ENCODE measurements around the gene NFYB. TPM values are rescaled to one million over a fixed set of nuclear protein-coding genes. Genes with fewer than 3 reads are reported as not detected.

NFYB gene
- total and polyA plus RNA-seq, 9 of the 15 experiments (the other 6 are each of a cell fraction or from before 2014, with no cell fraction given), result 14.5 to 51.5 (median 32.3) TPM

GRCh38 chr12:104091136-104091535 is 46.9 kb downstream of the NFYB start:
- H3K4me2 ChIP-seq (ENCODE audit: insufficient read depth, low read length), result no peak overlapping the region
- BruUV-seq (replicated peaks), result no TSS peak
- H3K4me1 ChIP-seq (replicated peaks in 1 of 2; ENCODE audit: control insufficient read depth in 2 of 2, insufficient read depth in 2 of 2, low read length in 2 of 2), result peaks cover 0 to 2% of the 10 kb centered on the region in 2 experiments; a peak in 1 of 5 replicates
- H3K4me3 ChIP-seq, result no peak overlapping the region
- DNase-seq (ENCODE audit: extremely low read depth in 1 of 4, low spot score in 3 of 4) (no peak), FAIRE-seq (no peak), ATAC-seq (no peak)
- no peak overlapping the region for H3K27ac ChIP-seq (ENCODE audit: extremely low read depth, low read depth, low read length)
- H4K20me1 ChIP-seq (replicated peaks; ENCODE audit: control insufficient read depth, insufficient read depth, low read length), result no peaks in the 10 kb centered on the region
- POLR2A ChIA-PET, result interaction anchor here (0.9 to 1.2 kb wide), 2 partner anchors 9 to 10 kb away, joined by 3 read pairs; no protein-coding TSS in a partner anchor
- TF ChIP-seq SUPT5H (IDR thresholded peaks at IDR 0.05) (no peak), ZNF668 (CRISPR knock-in tag; IDR thresholded peaks at IDR 0.05) (no peak), CHD2 (IDR thresholded peaks at IDR 0.05; ENCODE audit: low read depth, low read length) (no peak), CEBPB (tag; IDR thresholded peaks at IDR 0.05) (no peak), ZKSCAN1 (IDR thresholded peaks at IDR 0.05; ENCODE audit: low read depth, low read length) (no peak), NONO (IDR thresholded peaks at IDR 0.05; ENCODE audit: low read depth in 2 of 2, low read length in 1 of 2) (no peak), HDAC2 (IDR thresholded peaks at IDR 0.05) (no peak), ZNF143 (CRISPR knock-in tag; IDR thresholded peaks at IDR 0.05) (no peak), RBM22 (IDR thresholded peaks at IDR 0.05; ENCODE audit: low read depth, low read length, poor library complexity, severe bottlenecking) (no peak), STAG1 (CRISPR knock-in tag; IDR thresholded peaks at IDR 0.05; ENCODE audit: borderline replicate concordance) (no peak)
- TF ChIP-seq, protein P1, sequence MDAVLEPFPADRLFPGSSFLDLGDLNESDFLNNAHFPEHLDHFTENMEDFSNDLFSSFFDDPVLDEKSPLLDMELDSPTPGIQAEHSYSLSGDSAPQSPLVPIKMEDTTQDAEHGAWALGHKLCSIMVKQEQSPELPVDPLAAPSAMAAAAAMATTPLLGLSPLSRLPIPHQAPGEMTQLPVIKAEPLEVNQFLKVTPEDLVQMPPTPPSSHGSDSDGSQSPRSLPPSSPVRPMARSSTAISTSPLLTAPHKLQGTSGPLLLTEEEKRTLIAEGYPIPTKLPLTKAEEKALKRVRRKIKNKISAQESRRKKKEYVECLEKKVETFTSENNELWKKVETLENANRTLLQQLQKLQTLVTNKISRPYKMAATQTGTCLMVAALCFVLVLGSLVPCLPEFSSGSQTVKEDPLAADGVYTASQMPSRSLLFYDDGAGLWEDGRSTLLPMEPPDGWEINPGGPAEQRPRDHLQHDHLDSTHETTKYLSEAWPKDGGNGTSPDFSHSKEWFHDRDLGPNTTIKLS (IDR thresholded peaks at IDR 0.05; ENCODE audit: borderline replicate concordance, low read depth), result no peak
- no peaks in the 10 kb centered on the region for H3K27me3 ChIP-seq (ENCODE audit: control insufficient read depth in 2 of 2, insufficient read depth in 2 of 2, low read length in 2 of 2)
- no peaks in the 10 kb centered on the region for H3K9me1 ChIP-seq (ENCODE audit: control insufficient read depth, insufficient read depth, low read length)
- H3K9me3 ChIP-seq (replicated peaks; ENCODE audit: control insufficient read depth, insufficient read depth, low read depth, low read length), result no peaks in the 10 kb centered on the region
- no peak overlapping the region for H2AFZ ChIP-seq (ENCODE audit: low read depth, low read length)
- intact Hi-C loops (cut with micrococcal nuclease), result no loop called here
- CTCF ChIA-PET (ENCODE audit: low intra/inter-chr PET ratio), result no interaction called here
- H3K79me2 ChIP-seq (ENCODE audit: control insufficient read depth, insufficient read depth, low read length), result no peaks in the 10 kb centered on the region
- 76% methylated on average over 4 of the region's 4 CpGs for WGBS (ENCODE audit: insufficient coverage, low coverage, missing lambda C conversion rate)
- H3K9ac ChIP-seq (ENCODE audit: insufficient read depth in 1 of 2, low read depth in 2 of 2, low read length in 2 of 2), result no peak overlapping the region
- in situ Hi-C loops (cut with MboI), result no loop called here
- peaks cover 17% of the 10 kb centered on the region; the same call in 2 of the 3 replicates for H3K36me3 ChIP-seq (ENCODE audit: control insufficient read depth, insufficient read depth, low read length)

All from K562 (cell line).